GM23248 (cell line): ENCODE data around the gene CYP2U1. TPM values are rescaled to one million over a fixed set of nuclear protein-coding genes. Genes with fewer than 3 reads are reported as not detected.

Experiments used
- DNase-seq: peaks from one replicate; pipeline ENCODE4 v3.0.0-alpha.2; 2015
- H2AFZ ChIP-seq: fragments of 200-600 bp; sonication (generic); 2 replicates; pipeline ENCODE4 v1.6.1; 2016; ENCODE audit warnings: antibody characterized with exemption
- H3F3A ChIP-seq: fragments of 200-600 bp; sonication (generic); 2 replicates; pipeline ENCODE4 v1.6.1; 2016; ENCODE audit warnings: mild to moderate bottlenecking, antibody characterized with exemption, mixed run types; ENCODE audit not compliant: insufficient read depth
- H3K27ac ChIP-seq: fragments of 200-600 bp; sonication (generic); 2 replicates; pipeline ENCODE4 v1.5.1; 2016; ENCODE audit warnings: mild to moderate bottlenecking
- H3K27me3 ChIP-seq: fragments of 200-600 bp; sonication (generic); replicated peaks from 2 replicates; pipeline ENCODE4 v1.6.1; 2016; ENCODE audit warnings: mild to moderate bottlenecking; ENCODE audit not compliant: insufficient read depth
- H3K36me3 ChIP-seq: fragments of 200-600 bp; sonication (generic); 2 replicates; pipeline ENCODE4 v1.6.1; 2016; ENCODE audit warnings: low read depth, mild to moderate bottlenecking
- H3K4me1 ChIP-seq: fragments of 200-600 bp; sonication (generic); 2 replicates; pipeline ENCODE4 v1.6.1; 2016; ENCODE audit warnings: mild to moderate bottlenecking; ENCODE audit not compliant: insufficient read depth
- H3K4me2 ChIP-seq: fragments of 200-600 bp; sonication (generic); one replicate; pipeline ENCODE4 v1.6.1; 2016; ENCODE audit warnings: mild to moderate bottlenecking; ENCODE audit not compliant: unreplicated experiment
- H3K4me3 ChIP-seq: fragments of 200-600 bp; sonication (generic); 2 replicates; pipeline ENCODE4 v1.5.1; 2016; ENCODE audit warnings: mild to moderate bottlenecking
- H3K79me2 ChIP-seq: fragments of 200-600 bp; sonication (generic); 2 replicates; pipeline ENCODE4 v1.6.1; 2016; ENCODE audit warnings: mild to moderate bottlenecking; ENCODE audit not compliant: insufficient read depth
- H3K9ac ChIP-seq: fragments of 200-600 bp; sonication (generic); 2 replicates; pipeline ENCODE4 v1.6.1; 2016; ENCODE audit warnings: mild to moderate bottlenecking
- H3K9me2 ChIP-seq: fragments of 200-600 bp; sonication (generic); 2 replicates; pipeline ENCODE4 v1.6.1; 2016; ENCODE audit warnings: mixed run types, mild to moderate bottlenecking, moderate library complexity; ENCODE audit not compliant: insufficient read depth
- H3K9me3 ChIP-seq: fragments of 200-600 bp; sonication (generic); one replicate; pipeline ENCODE4 v1.6.1; 2017; ENCODE audit warnings: low read depth
- H4K20me1 ChIP-seq: fragments of 200-600 bp; sonication (generic); 2 replicates; pipeline ENCODE4 v1.6.0; 2016; ENCODE audit not compliant: insufficient read depth
- EZH2 ChIP-seq: fragments of 200-600 bp; sonication (generic); IDR thresholded peaks from 2 replicates; pipeline ENCODE4 v1.6.1; 2018; ENCODE audit warnings: antibody characterized with exemption, mild to moderate bottlenecking; ENCODE audit not compliant: insufficient read depth, poor library complexity, severe bottlenecking
- EZH2phosphoT487 ChIP-seq: fragments of 200-600 bp; sonication (generic); IDR thresholded peaks from 2 replicates; pipeline ENCODE4 v1.6.1; 2018; ENCODE audit warnings: antibody characterized with exemption, moderate library complexity, mild to moderate bottlenecking, low read depth; ENCODE audit not compliant: insufficient read depth
- WGBS, 2 experiments: methylation state at CpG; one replicate each; pipeline ENCODE4 v1.1.6; 2015 to 2017; ENCODE audit warnings: low lambda C conversion rate in 2 of 2, low coverage in 1 of 2; ENCODE audit errors: missing lambda C conversion rate in 2 of 2; 5-methylcytosine and 5-hydroxymethylcytosine counted together
- in situ Hi-C: fragments of 300-500 bp; cut with MboI; formaldehyde crosslinking; loops from 2 replicates; pipeline ENCODE4 v1.15.0; 2020
- polyA plus RNA-seq: library from polyadenylated mRNA; unstranded; fragments of >200 nt; fragmentation: Nextera tagmentation; extraction: Ambion mirVana; gene quantifications from 2 replicates; pipeline ENCODE4 v1.2.1, GENCODE V29; 2016
- total RNA-seq: library from RNA; depleted of rRNA; stranded (reverse); fragments of >200 nt; shearing (Covaris generic); gene quantifications from 2 replicates; pipeline ENCODE4 v1.2.3, GENCODE V29; 2014

The CYP2U1 gene
- total and polyA plus RNA-seq, 2 experiments from 2014 or later: 7.1 to 8.6 TPM

DNA sequence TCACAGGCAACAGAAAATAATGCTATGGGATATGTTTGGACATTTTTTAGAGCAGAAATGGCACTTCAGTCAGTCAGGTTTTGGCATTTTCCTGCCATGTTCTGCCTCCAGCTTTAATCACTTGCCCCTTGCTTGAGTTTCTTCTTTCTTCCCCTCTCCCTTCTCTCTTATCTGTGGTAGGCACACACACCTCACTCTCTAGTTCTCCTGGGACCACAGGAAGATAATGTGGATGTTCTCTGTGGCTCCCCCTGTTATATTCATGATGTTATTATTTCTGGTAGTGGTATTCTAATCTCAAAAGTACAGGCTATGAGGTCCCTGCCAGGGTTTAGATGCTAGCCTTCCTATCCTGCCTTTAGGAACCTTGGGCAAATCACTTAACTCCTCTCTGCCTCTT lies 63.5 kb downstream of the CYP2U1 start:
- no peak for DNase-seq
- H3K36me3 ChIP-seq: no peaks in the 10 kb centered on the region
- H3K9me3 ChIP-seq: no peaks in the 10 kb centered on the region
- in situ Hi-C loops: no loop called here
- no peak overlapping the region for H3K9ac ChIP-seq
- peaks cover 25% of the 10 kb centered on the region for H3F3A ChIP-seq
- H3K4me1 ChIP-seq: peaks cover 30% of the 10 kb centered on the region
- H3K4me2 ChIP-seq: no peak overlapping the region
- TF ChIP-seq EZH2 (no peak), EZH2phosphoT487 (no peak)
- H3K4me3 ChIP-seq: no peak overlapping the region
- H3K79me2 ChIP-seq: peaks cover 53% of the 10 kb centered on the region
- no peaks in the 10 kb centered on the region for H3K27me3 ChIP-seq
- no peaks in the 10 kb centered on the region for H3K9me2 ChIP-seq
- no peak overlapping the region for H2AFZ ChIP-seq
- no peaks in the 10 kb centered on the region for H4K20me1 ChIP-seq
- H3K27ac ChIP-seq: no peak overlapping the region

DNA sequence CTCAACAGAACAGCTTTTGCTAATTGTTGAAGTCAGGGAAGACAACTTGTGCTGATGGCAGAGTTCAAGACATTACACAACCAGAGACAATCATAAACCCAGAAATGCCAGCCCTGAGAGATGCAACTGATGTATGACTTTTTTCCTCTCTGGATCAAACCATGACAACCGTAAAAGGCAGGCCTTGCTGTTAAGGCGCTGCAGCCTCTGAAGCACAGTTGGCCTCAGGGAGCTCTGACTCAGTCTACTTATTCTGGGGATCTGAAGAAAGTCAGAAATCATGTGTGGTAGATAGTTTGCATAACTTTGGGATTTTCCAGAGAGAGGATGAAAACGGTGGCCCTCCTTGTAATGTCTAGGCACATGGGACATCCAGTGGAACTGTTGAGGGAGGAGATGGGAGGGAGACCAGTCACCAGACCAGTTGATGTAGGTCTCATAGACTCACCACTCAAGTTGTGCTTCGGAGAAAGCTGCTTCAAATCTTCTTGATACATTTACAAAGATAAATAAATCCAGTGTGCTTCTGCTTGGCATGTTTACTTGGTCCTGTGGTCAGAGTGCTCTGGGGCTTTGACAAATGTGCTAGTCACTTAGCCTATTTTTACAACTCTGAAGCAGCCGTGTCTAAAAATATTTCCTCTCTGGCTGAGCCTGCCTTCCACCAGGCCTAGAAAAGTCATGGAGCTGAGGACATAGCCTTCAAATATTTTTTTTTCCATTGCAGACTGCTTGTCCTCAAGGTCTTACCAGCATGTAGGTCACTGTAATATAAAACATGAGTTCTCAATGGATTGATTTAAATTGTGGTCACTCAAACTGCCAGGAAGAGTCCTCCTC lies 65.8 kb downstream of the CYP2U1 start:
- H3K4me2 ChIP-seq: peak overlapping the region; percentile 13
- in situ Hi-C loops: no loop called here
- no peaks in the 10 kb centered on the region for H3K36me3 ChIP-seq
- no peaks in the 10 kb centered on the region for H3K9me2 ChIP-seq
- DNase-seq: peak; percentile 76
- peak overlapping the region; percentile 40 for H3K9ac ChIP-seq
- TF ChIP-seq EZH2phosphoT487 (no peak), EZH2 (no peak)
- peaks cover 25% of the 10 kb centered on the region for H3K4me1 ChIP-seq
- H3K9me3 ChIP-seq: no peaks in the 10 kb centered on the region
- peak overlapping the region; percentile 42 for H2AFZ ChIP-seq
- WGBS, 2 experiments: 28 to 35% methylated on average over 5 of the region's 5 CpGs
- H3K4me3 ChIP-seq: no peak overlapping the region
- H3K79me2 ChIP-seq: peaks cover 52% of the 10 kb centered on the region
- no peaks in the 10 kb centered on the region for H3K27me3 ChIP-seq
- peak overlapping the region; percentile 74 for H3K27ac ChIP-seq
- peaks cover 25% of the 10 kb centered on the region for H3F3A ChIP-seq
- no peaks in the 10 kb centered on the region for H4K20me1 ChIP-seq

DNA sequence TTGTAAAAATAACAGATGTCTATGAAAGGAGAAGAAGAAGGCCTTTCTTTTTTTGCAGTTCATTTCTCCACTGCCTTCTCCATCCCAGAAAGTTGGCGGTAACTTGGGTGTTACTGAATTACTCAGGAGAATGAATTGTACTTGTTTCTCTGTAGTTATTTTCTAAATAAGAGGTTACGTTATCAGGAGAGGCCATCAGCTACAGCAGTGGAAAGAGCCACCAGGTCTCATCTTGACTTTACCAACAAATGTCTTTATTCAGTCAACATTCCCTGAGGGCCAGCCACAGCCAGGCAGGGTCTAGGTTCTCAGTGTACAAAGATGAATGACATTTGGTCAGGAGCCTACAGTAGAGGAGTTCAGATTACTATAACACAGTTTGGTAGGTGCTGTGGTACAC lies 66.4 kb downstream of the CYP2U1 start:
- TF ChIP-seq EZH2phosphoT487: no peak
- no peak for TF ChIP-seq EZH2

DNA sequence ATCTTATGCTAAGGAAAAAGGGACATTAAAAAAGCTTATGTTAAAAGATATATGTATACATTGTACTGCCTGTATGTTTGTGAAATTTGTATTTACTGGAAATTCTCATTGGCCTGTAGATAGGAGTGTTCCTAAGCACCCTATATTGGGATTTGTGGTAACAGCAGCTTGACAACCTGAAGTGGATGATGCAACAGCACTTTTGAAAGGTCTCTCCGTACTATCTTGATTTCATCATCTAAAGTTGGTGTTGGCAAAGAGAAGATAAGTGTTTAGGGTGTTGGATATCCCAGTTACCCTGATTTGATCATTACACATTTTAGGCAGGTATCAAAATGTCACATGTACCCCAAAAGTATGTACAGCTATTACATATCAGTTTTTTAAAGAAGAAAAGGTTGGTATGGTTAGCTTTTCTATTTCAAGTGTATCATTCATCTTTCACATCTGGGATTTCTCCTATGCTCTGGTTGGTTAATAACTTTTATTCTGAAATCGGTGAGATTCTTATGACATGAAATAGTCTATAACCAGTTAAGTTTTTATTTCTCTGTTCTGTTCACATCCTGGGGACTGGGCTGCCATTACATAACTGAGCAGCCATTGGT lies 68.7 kb downstream of the CYP2U1 start:
- peaks cover 25% of the 10 kb centered on the region for H3F3A ChIP-seq
- H4K20me1 ChIP-seq: no peaks in the 10 kb centered on the region
- H3K4me1 ChIP-seq: peaks cover 25% of the 10 kb centered on the region
- DNase-seq: no peak
- H2AFZ ChIP-seq: no peak overlapping the region
- H3K4me3 ChIP-seq: no peak overlapping the region
- no peaks in the 10 kb centered on the region; the same call in 1 of the 2 replicates for H3K9me2 ChIP-seq
- TF ChIP-seq EZH2 (no peak), EZH2phosphoT487 (no peak)
- H3K27ac ChIP-seq: no peak overlapping the region
- H3K9ac ChIP-seq: no peak overlapping the region
- H3K4me2 ChIP-seq: no peak overlapping the region
- H3K79me2 ChIP-seq: peaks cover 23% of the 10 kb centered on the region
- no peaks in the 10 kb centered on the region for H3K27me3 ChIP-seq
- in situ Hi-C loops: no loop called here
- H3K36me3 ChIP-seq: no peaks in the 10 kb centered on the region
- WGBS, 2 experiments: 88 to 92% methylated on average over 2 of the region's 2 CpGs
- H3K9me3 ChIP-seq: no peaks in the 10 kb centered on the region

More for the DNA sequence above, 66.4 kb downstream of the CYP2U1 start:
- Histone ChIP-seq H3K9ac (peak overlapping the region; percentile 40), H3K27me3 (no peaks in the 10 kb centered on the region), H3K4me1 (peaks cover 25% of the 10 kb centered on the region), H3K36me3 (no peaks in the 10 kb centered on the region), H3K27ac (peak overlapping the region; percentile 74), H3K9me2 (no peaks in the 10 kb centered on the region), H3K9me3 (no peaks in the 10 kb centered on the region), H3K4me3 (no peak overlapping the region), H2AFZ (peak overlapping the region; percentile 42), H3K79me2 (peaks cover 46% of the 10 kb centered on the region), H3F3A (peaks cover 25% of the 10 kb centered on the region), H4K20me1 (no peaks in the 10 kb centered on the region), H3K4me2 (peak overlapping the region; percentile 13)
- DNase-seq: peak; percentile 32
- 46 to 51% methylated on average over 2 of the region's 2 CpGs for WGBS, 2 experiments
- in situ Hi-C loops: no loop called here
